ENCODE data around the gene CHI3L1.

Gene CHI3L1

GRCh38 chr1:203149188-203149840, 37.2 kb downstream of the CHI3L1 start:
- no peak for DNase-seq

- DNase-seq: no peak
Observed at GRCh38 chr1:203148579-203148978, 37.9 kb downstream of the CHI3L1 start.

GRCh38 chr1:203148127-203148526, 38.4 kb downstream of the CHI3L1 start:
- no peak for DNase-seq

- DNase-seq: no peak
Observed at GRCh38 chr1:203147376-203147775, 39.1 kb downstream of the CHI3L1 start.

GRCh38 chr1:203146537-203146936, 40.0 kb downstream of the CHI3L1 start:
- no peak for DNase-seq

GRCh38 chr1:203146042-203146369, 40.5 kb downstream of the CHI3L1 start:
- DNase-seq: no peak

GRCh38 chr1:203145321-203146041, 41.0 kb downstream of the CHI3L1 start:
- no peak for DNase-seq

- no peak for DNase-seq
Observed at GRCh38 chr1:203144661-203145060, 41.8 kb downstream of the CHI3L1 start.

- no peak for DNase-seq
Observed at GRCh38 chr1:203143641-203144040, 42.9 kb downstream of the CHI3L1 start.

GRCh38 chr1:203142684-203143408, 43.7 kb downstream of the CHI3L1 start:
- no peak for DNase-seq

GRCh38 chr1:203142124-203142523, 44.4 kb downstream of the CHI3L1 start:
- no peak for DNase-seq

GRCh38 chr1:203140743-203141520, 45.6 kb downstream of the CHI3L1 start:
- DNase-seq: no peak

- no peak for DNase-seq
Observed at GRCh38 chr1:203139976-203140475, 46.5 kb downstream of the CHI3L1 start.

GRCh38 chr1:203138066-203138465, 48.4 kb downstream of the CHI3L1 start:
- no peak for DNase-seq

- DNase-seq: no peak
Observed at GRCh38 chr1:203137324-203137723, 49.2 kb downstream of the CHI3L1 start.

GRCh38 chr1:203136409-203137042, 50.0 kb downstream of the CHI3L1 start:
- DNase-seq: no peak

GRCh38 chr1:203135636-203136305, 50.7 kb downstream of the CHI3L1 start:
- DNase-seq: no peak

GRCh38 chr1:203133970-203134725, 52.4 kb downstream of the CHI3L1 start:
- DNase-seq: no peak

GRCh38 chr1:203131548-203132200, 54.8 kb downstream of the CHI3L1 start:
- DNase-seq: peak; percentile 71

- DNase-seq: no peak
Observed at GRCh38 chr1:203130358-203130985, 56.0 kb downstream of the CHI3L1 start.
